HFFc6 (cell line): ENCODE measurements around the gene FAM193B. TPM values are rescaled to one million over a fixed set of nuclear protein-coding genes. Genes with fewer than 3 reads are reported as not detected.

Experiments
- DNase-seq: peaks from one replicate; pipeline ENCODE4 v3.0.0-alpha.2; 2018
- H3K27ac Mint-ChIP-seq: 2 replicates; pipeline ENCODE4 v1.8.0; 2020; ENCODE audit warnings: mild to moderate bottlenecking, mixed read lengths
- H3K27me3 Mint-ChIP-seq: 2 replicates; pipeline ENCODE4 v1.8.0; 2021; ENCODE audit warnings: mild to moderate bottlenecking, moderate library complexity, mixed read lengths; ENCODE audit not compliant: insufficient read depth
- H3K36me3 Mint-ChIP-seq: 2 replicates; pipeline ENCODE4 v1.8.0; 2021; ENCODE audit warnings: low read depth, mixed read lengths
- H3K4me1 Mint-ChIP-seq: 2 replicates; pipeline ENCODE4 v1.8.0; 2020; ENCODE audit warnings: low read depth, mixed read lengths
- H3K4me3 Mint-ChIP-seq: 2 replicates; pipeline ENCODE4 v1.8.0; 2020; ENCODE audit warnings: mild to moderate bottlenecking, moderate library complexity, mixed read lengths
- H3K9me3 Mint-ChIP-seq: 2 replicates; pipeline ENCODE4 v1.8.0; 2020; ENCODE audit warnings: mild to moderate bottlenecking, mixed read lengths
- total RNA-seq, 6 experiments: library from RNA; stranded (reverse); fragmentation: NEBNext Ultra II Directional; extraction: Animal tissue kit (Norgen Biotek cat#: 25700); gene quantifications; 2 replicates in 1 of 6; 3 replicates in 5 of 6; pipeline ENCODE4 v1.2.3, GENCODE V29; 2021
- TF ChIP-seq, protein P1 (sequence below): fragments of 200-600 bp; sonication (generic); IDR thresholded peaks from 2 replicates; pipeline ENCODE4 v1.5.0; 2021; ENCODE audit warnings: antibody characterized with exemption, mild to moderate bottlenecking

Gene FAM193B
- total RNA-seq, 6 experiments from 2014 or later = 16.1 to 25.6 (median 21.6) TPM

DNA sequence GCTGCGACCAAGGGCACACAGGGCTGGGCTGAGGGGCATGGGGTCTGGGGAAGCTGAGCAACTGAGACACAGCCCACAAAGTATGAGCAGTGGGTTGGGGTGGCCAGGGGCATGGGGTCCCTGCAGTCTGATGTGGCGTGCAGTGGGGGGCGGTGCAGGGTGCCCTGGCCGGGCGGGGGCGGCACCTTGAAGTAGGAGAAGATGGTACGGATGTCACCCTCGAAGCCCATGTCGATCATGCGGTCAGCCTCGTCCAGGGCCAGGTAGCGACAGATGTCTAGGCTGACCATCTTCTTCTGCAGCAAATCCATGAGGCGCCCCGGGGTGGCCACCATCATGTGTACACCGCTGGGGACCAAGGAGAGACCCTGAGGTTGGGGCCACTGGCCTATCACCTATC is 40.9 kb downstream of the FAM193B start:
- Mint-ChIP-seq H3K27me3 (peaks cover 2% of the 10 kb centered on the region; the same call in 1 of the 2 replicates), H3K27ac (no peak overlapping the region), H3K4me3 (no peak overlapping the region), H3K36me3 (peaks cover 29% of the 10 kb centered on the region), H3K9me3 (no peaks in the 10 kb centered on the region), H3K4me1 (peaks cover 14% of the 10 kb centered on the region)
- TF ChIP-seq, protein P1, sequence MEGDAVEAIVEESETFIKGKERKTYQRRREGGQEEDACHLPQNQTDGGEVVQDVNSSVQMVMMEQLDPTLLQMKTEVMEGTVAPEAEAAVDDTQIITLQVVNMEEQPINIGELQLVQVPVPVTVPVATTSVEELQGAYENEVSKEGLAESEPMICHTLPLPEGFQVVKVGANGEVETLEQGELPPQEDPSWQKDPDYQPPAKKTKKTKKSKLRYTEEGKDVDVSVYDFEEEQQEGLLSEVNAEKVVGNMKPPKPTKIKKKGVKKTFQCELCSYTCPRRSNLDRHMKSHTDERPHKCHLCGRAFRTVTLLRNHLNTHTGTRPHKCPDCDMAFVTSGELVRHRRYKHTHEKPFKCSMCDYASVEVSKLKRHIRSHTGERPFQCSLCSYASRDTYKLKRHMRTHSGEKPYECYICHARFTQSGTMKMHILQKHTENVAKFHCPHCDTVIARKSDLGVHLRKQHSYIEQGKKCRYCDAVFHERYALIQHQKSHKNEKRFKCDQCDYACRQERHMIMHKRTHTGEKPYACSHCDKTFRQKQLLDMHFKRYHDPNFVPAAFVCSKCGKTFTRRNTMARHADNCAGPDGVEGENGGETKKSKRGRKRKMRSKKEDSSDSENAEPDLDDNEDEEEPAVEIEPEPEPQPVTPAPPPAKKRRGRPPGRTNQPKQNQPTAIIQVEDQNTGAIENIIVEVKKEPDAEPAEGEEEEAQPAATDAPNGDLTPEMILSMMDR = no peak
- no peak for DNase-seq

DNA sequence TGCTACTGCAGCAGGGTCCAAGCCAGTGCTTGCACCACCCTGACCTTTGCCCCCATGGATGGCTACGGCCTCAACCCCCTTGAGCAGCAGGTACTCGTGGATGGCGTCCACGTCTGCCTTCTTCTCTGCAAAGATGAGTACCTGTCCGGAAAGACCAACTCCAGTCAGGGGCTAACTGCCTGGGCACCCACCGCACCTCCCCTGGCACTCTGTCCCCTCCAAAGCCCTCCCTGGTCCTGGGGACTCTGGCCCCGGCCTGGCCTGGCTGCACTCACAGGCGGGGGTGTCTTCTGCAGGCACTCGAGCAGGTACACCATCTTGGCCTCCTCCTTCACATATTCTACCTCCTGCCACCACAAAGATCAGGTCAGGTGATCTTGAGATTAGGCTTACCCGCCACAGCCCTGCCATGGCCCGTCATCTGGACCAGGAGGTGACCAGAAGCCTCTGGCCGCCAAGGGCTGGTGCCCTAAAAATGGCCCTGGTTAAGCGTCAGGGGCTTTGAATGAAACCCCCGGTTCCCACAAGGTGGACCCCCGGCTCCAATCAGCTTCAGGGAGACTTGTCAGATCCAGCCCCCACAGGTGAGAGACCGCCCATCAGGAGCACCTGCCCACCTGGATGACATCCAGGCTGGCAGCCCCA is 41.5 kb downstream of the FAM193B start:
- TF ChIP-seq, protein P1 = no peak
- no peak for DNase-seq
- no peaks in the 10 kb centered on the region for H3K9me3 Mint-ChIP-seq
- no peak overlapping the region for H3K4me3 Mint-ChIP-seq
- peaks cover 14% of the 10 kb centered on the region for H3K4me1 Mint-ChIP-seq
- peaks cover 29% of the 10 kb centered on the region for H3K36me3 Mint-ChIP-seq
- no peak overlapping the region for H3K27ac Mint-ChIP-seq
- peaks cover 2% of the 10 kb centered on the region; the same call in 1 of the 2 replicates for H3K27me3 Mint-ChIP-seq

DNA sequence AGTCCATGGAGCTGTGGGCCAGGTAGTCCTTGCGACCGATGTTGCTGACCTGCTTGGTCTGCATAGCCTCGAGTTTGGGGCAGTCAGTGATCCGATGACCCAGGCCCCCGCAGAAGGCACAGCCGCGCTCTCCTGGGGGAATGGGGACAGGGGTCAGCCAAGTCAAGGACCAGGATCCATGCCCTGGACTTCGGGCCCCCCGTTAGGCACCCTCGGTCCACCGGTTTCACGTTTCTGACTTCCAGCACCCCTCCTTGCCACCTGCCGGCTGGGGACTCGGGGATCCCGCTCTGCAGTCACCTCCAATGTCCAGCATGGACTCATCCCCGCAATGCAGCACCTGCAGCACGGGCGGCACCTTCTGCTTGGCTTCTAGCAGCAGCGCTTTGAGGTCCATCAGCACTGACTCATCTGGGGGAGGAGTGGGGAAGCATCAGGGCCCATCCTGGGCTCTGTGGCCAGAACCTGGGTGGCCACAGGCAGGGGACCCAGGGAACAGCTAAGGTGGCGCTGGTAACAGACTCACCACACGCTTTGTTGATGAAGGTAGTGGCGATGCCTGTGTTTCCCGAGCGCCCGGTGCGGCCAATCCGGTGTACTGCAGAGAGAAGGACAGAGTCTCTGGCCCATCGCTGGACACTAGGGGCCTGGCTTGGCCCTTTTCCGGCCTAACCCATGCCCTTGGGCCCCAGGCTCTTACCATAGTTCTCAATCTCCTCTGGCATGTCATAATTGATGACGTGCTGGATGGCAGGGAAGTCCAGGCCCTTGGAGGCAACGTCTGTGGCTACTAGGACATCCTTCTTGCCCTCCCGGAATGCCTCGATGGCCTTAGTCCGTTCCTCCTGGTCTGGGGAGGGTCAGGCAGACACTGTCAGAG is 42.3 kb downstream of the FAM193B start:
- H3K4me3 Mint-ChIP-seq = no peak overlapping the region
- no peak overlapping the region for H3K27ac Mint-ChIP-seq
- H3K36me3 Mint-ChIP-seq = peaks cover 29% of the 10 kb centered on the region
- peaks cover 2% of the 10 kb centered on the region; the same call in 1 of the 2 replicates for H3K27me3 Mint-ChIP-seq
- peaks cover 14% of the 10 kb centered on the region for H3K4me1 Mint-ChIP-seq
- no peaks in the 10 kb centered on the region for H3K9me3 Mint-ChIP-seq
- no peak for DNase-seq
- TF ChIP-seq, protein P1 = no peak

DNA sequence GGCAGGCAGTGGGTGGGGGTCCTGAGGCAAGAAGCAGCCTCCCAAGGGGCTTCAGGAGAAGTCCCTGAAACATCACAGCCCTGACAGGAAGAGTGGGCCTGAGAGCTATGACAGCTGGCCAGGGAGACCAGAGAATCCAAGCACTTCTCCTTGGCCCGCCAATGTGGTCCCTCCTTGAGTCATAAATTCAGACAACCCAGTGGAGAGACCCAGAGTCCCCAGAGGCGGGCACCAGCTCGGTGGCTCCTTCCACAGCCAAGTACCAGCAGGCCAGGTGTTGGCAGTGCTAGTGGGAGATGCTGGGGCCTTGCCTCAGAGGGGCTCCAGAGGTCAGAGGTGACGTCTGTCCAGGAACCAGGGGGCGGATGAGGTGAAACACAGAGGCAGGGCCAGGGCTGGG is 43.2 kb downstream of the FAM193B start:
- H3K9me3 Mint-ChIP-seq = no peaks in the 10 kb centered on the region
- H3K27ac Mint-ChIP-seq = no peak overlapping the region
- no peaks in the 10 kb centered on the region; the same call in 1 of the 2 replicates for H3K27me3 Mint-ChIP-seq
- TF ChIP-seq, protein P1 = no peak
- H3K36me3 Mint-ChIP-seq = peaks cover 28% of the 10 kb centered on the region
- no peak overlapping the region for H3K4me3 Mint-ChIP-seq
- peaks cover 12% of the 10 kb centered on the region for H3K4me1 Mint-ChIP-seq
- DNase-seq = no peak

DNA sequence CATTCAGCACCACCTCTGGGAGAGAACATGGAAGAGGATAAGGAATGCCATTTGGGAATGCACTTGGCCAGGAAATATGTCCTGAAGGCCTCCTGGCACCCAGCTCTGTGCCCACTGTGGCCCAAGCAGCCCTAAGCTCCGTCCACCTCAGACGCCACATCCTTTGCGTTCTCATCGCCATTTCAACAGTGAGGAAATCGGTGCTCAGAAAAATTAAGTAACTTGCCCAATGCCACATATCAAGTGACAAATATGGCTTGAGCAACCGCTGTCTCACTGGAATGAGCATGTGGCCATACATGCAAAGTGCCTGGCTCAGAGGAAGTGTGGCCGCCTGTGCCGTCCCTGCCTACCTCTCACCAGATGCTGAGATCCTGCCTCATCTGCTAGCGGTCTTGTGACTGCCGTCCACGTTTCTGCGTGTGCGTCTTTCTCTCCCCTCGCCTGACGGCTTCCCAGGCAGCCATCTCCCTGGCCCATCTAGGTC is 43.8 kb downstream of the FAM193B start:
- Mint-ChIP-seq H3K4me3 (no peak overlapping the region), H3K4me1 (peaks cover 7% of the 10 kb centered on the region), H3K36me3 (peaks cover 22% of the 10 kb centered on the region), H3K27me3 (no peaks in the 10 kb centered on the region; the same call in 1 of the 2 replicates), H3K27ac (no peak overlapping the region), H3K9me3 (no peaks in the 10 kb centered on the region)
- no peak for DNase-seq
- TF ChIP-seq, protein P1 = no peak
